ENCODE measurements around the gene RLF. TPM values are rescaled to one million over a fixed set of nuclear protein-coding genes. Genes with fewer than 3 reads are reported as not detected.

Gene RLF
- total and polyA plus RNA-seq, 2 donors from 2014 or later: 3.5 to 15.8 TPM

DNA sequence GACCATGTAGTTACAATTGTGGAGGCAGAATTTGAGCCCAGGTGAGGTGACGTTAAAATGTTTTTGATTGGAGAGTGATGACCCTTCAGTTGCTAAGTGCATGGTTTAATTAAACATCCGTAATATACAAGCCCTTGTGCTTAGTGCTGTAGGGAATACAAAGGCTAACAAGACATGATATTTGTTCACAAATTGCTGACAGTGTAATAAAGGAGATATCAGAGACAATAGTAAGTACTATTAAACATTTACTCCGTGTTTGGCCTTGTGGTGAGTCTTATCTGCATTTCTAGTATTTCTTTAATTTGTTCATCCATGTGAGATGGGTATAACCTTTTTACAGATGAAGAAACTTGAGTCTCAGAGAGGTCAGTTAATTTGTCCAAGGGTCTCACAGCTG, 37.9 kb downstream of the RLF start:
- H3K9me3 ChIP-seq (ENCODE audit: control insufficient read depth in 2 of 3, insufficient read depth in 1 of 3, low read length in 3 of 3): no peaks in the 10 kb centered on the region
- H3K9ac ChIP-seq (ENCODE audit: low read length in 3 of 3): no peak overlapping the region
- H3K27ac ChIP-seq (ENCODE audit: low read depth in 2 of 2, low read length in 2 of 2): no peak overlapping the region
- no peaks in the 10 kb centered on the region for H3K4me1 ChIP-seq (ENCODE audit: control insufficient read depth in 2 of 3, insufficient read depth in 2 of 3, low read depth in 1 of 3, low read length in 3 of 3)
- DNase-seq (no peak), FAIRE-seq (no peak)
- intact Hi-C loops (cut with DNase I): no loop called here
- H3K36me3 ChIP-seq (ENCODE audit: control insufficient read depth in 2 of 3, insufficient read depth in 3 of 3, low read length in 3 of 3): peaks cover 2 to 9% (median 8%) of the 10 kb centered on the region in 3 donors
- no peaks in the 10 kb centered on the region for H3K27me3 ChIP-seq (ENCODE audit: control insufficient read depth, insufficient read depth, low read length)
- TF ChIP-seq, protein P1, sequence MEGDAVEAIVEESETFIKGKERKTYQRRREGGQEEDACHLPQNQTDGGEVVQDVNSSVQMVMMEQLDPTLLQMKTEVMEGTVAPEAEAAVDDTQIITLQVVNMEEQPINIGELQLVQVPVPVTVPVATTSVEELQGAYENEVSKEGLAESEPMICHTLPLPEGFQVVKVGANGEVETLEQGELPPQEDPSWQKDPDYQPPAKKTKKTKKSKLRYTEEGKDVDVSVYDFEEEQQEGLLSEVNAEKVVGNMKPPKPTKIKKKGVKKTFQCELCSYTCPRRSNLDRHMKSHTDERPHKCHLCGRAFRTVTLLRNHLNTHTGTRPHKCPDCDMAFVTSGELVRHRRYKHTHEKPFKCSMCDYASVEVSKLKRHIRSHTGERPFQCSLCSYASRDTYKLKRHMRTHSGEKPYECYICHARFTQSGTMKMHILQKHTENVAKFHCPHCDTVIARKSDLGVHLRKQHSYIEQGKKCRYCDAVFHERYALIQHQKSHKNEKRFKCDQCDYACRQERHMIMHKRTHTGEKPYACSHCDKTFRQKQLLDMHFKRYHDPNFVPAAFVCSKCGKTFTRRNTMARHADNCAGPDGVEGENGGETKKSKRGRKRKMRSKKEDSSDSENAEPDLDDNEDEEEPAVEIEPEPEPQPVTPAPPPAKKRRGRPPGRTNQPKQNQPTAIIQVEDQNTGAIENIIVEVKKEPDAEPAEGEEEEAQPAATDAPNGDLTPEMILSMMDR (IDR thresholded peaks at IDR 0.05; ENCODE audit: borderline replicate concordance, extremely low read depth, insufficient read depth): no peak
- no peak overlapping the region for H3K4me3 ChIP-seq (ENCODE audit: low read length in 3 of 3)

DNA sequence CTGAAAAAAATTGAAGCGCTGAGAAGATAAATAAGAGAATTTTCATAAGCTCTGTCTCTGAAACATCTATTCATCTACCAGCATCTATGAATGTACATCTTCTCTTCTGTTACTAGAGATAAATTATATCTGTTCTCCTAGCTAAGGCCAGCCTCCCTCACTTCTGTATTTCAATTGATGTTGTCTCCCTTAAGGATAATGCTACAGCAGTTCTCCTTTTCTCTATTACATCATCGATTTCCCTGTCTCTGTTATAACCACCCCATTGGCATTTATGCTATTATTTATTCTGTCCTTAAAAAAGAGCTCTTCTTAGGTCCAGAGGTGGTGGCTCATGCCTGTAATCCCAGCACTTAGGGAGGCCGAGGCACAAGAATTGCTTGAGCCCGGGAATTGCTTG, 43.7 kb downstream of the RLF start:
- no peak for FAIRE-seq
- no peaks in the 10 kb centered on the region for H3K27me3 ChIP-seq (ENCODE audit: control insufficient read depth, insufficient read depth, low read length)

DNA sequence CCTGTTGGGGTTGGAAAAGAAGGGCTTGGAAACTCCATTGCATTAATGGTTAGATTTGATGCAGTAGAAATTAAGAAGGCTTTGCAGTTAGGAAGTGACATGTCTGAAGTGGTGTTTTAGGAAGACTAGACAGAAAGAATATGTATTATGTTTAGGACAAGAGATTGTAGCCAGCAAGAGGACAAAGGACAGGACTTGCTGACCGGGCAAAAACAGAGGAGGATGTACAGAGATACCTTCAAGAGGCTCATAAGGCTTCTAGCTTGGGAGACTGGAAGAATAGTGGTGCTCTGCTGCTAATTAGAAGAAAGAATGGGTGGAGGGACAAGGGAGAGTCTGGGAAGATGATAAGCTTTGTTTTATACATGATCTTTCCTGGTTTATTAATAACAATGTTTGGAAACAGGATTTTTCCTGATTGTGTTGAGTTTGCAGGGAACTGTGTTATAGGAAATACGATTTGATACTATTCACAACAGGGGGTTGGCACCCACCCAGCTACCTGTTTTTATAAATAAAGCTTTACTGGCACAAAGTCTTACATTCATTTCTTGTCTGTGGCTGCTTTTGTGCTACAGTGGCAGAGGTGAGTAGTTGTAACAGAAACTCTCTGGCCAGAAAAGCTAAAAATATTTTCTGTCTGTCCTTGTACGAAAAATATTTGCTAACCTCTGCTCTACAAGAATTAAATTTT, 49.5 kb downstream of the RLF start:
- Histone ChIP-seq H3K27me3 (ENCODE audit: control insufficient read depth, insufficient read depth, low read length) (no peaks in the 10 kb centered on the region), H3K9me3 (ENCODE audit: control insufficient read depth in 2 of 3, insufficient read depth in 1 of 3, low read length in 3 of 3) (no peaks in the 10 kb centered on the region), H3K4me3 (ENCODE audit: low read length in 3 of 3) (no peak overlapping the region), H3K36me3 (ENCODE audit: control insufficient read depth in 2 of 3, insufficient read depth in 3 of 3, low read length in 3 of 3) (peaks cover 0 to 3% (median 0%) of the 10 kb centered on the region in 3 donors), H3K4me1 (ENCODE audit: control insufficient read depth in 2 of 3, insufficient read depth in 2 of 3, low read depth in 1 of 3, low read length in 3 of 3) (no peaks in the 10 kb centered on the region), H3K27ac (ENCODE audit: low read depth in 2 of 2, low read length in 2 of 2) (no peak overlapping the region), H3K9ac (ENCODE audit: low read length in 3 of 3) (no peak overlapping the region)
- TF ChIP-seq, protein P1 (IDR thresholded peaks at IDR 0.05; ENCODE audit: borderline replicate concordance, extremely low read depth, insufficient read depth): no peak
- intact Hi-C loops (cut with DNase I): no loop called here
- FAIRE-seq (no peak), DNase-seq (no peak)

More for the DNA sequence above, 43.7 kb downstream of the RLF start:
- Histone ChIP-seq H3K4me3 (ENCODE audit: low read length in 3 of 3) (no peak overlapping the region), H3K27ac (ENCODE audit: low read depth in 2 of 2, low read length in 2 of 2) (no peak overlapping the region), H3K36me3 (ENCODE audit: control insufficient read depth in 2 of 3, insufficient read depth in 3 of 3, low read length in 3 of 3) (peaks cover 0 to 3% (median 0%) of the 10 kb centered on the region in 3 donors), H3K9ac (ENCODE audit: low read length in 3 of 3) (no peak overlapping the region), H3K9me3 (ENCODE audit: control insufficient read depth in 2 of 3, insufficient read depth in 1 of 3, low read length in 3 of 3) (no peaks in the 10 kb centered on the region), H3K4me1 (ENCODE audit: control insufficient read depth in 2 of 3, insufficient read depth in 2 of 3, low read depth in 1 of 3, low read length in 3 of 3) (no peaks in the 10 kb centered on the region)
- intact Hi-C loops (cut with DNase I): no loop called here
- DNase-seq: no peak
- TF ChIP-seq, protein P1 (IDR thresholded peaks at IDR 0.05; ENCODE audit: borderline replicate concordance, extremely low read depth, insufficient read depth): no peak
